Bronchial epithelial cell (primary cell): ENCODE results near the gene PLA2G15. TPM values are rescaled to one million over a fixed set of nuclear protein-coding genes. Genes with fewer than 3 reads are reported as not detected.

ENCODE experiments used
- DNase-seq: peaks from one replicate; pipeline ENCODE4 v3.0.0-alpha.2; 2010; ENCODE audit warnings: low read depth
- FAIRE-seq: peaks from 2 replicates; lab custom pipeline; 2011; peaks lifted over from hg19 to GRCh38; lab: Jason Lieb, UNC
- H3K27me3 ChIP-seq: 2 replicates; pipeline ENCODE4 v1.5.1; 2011; ENCODE audit warnings: low read length; ENCODE audit not compliant: control insufficient read depth, insufficient read depth
- H3K36me3 ChIP-seq: 2 replicates; pipeline ENCODE4 v1.5.1; 2011; ENCODE audit warnings: low read length; ENCODE audit not compliant: control insufficient read depth, insufficient read depth
- H3K4me3 ChIP-seq: 2 replicates; pipeline ENCODE4 v1.5.1; 2011; ENCODE audit warnings: mild to moderate bottlenecking, low read depth, low read length, control low read depth
- total RNA-seq: library from RNA; depleted of rRNA; stranded (reverse); fragments of >200 nt; gene quantifications from 2 replicates; pipeline ENCODE4 v1.2.1, GENCODE V29; 2014
- TF ChIP-seq, protein P1 (sequence below): IDR thresholded peaks from 2 replicates; pipeline ENCODE4 v1.5.1; 2011; ENCODE audit warnings: mild to moderate bottlenecking, moderate library complexity, low read length, control low read depth, inconsistent platforms; ENCODE audit not compliant: insufficient read depth, severe bottlenecking

PLA2G15 gene
- total RNA-seq, 1 donor from 2014 or later = 8.2 TPM

DNA sequence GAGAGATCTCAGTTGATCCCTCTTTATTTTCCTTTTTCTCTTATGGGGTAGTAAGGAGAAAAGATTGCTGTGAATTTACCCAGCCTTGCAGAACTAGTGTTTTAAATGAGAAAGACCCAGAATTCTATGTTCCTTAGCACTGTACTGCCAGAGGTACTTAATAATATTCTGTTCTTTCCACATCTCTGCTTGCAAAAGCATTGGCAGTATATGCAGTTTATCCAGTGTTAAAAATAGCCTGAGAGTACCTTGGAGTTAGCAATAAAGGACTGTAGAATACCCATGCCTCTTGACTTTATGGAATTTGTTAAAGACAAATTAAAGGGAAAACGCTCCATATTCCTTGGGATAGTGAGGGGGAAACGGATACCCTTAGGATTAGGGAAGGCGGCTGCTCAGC, 31.1 kb downstream of the PLA2G15 start:
- peaks cover 4% of the 10 kb centered on the region for H3K36me3 ChIP-seq
- TF ChIP-seq, protein P1, sequence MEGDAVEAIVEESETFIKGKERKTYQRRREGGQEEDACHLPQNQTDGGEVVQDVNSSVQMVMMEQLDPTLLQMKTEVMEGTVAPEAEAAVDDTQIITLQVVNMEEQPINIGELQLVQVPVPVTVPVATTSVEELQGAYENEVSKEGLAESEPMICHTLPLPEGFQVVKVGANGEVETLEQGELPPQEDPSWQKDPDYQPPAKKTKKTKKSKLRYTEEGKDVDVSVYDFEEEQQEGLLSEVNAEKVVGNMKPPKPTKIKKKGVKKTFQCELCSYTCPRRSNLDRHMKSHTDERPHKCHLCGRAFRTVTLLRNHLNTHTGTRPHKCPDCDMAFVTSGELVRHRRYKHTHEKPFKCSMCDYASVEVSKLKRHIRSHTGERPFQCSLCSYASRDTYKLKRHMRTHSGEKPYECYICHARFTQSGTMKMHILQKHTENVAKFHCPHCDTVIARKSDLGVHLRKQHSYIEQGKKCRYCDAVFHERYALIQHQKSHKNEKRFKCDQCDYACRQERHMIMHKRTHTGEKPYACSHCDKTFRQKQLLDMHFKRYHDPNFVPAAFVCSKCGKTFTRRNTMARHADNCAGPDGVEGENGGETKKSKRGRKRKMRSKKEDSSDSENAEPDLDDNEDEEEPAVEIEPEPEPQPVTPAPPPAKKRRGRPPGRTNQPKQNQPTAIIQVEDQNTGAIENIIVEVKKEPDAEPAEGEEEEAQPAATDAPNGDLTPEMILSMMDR = no peak
- H3K4me3 ChIP-seq = no peak overlapping the region
- no peak for FAIRE-seq
- H3K27me3 ChIP-seq = no peaks in the 10 kb centered on the region
- DNase-seq = no peak

DNA sequence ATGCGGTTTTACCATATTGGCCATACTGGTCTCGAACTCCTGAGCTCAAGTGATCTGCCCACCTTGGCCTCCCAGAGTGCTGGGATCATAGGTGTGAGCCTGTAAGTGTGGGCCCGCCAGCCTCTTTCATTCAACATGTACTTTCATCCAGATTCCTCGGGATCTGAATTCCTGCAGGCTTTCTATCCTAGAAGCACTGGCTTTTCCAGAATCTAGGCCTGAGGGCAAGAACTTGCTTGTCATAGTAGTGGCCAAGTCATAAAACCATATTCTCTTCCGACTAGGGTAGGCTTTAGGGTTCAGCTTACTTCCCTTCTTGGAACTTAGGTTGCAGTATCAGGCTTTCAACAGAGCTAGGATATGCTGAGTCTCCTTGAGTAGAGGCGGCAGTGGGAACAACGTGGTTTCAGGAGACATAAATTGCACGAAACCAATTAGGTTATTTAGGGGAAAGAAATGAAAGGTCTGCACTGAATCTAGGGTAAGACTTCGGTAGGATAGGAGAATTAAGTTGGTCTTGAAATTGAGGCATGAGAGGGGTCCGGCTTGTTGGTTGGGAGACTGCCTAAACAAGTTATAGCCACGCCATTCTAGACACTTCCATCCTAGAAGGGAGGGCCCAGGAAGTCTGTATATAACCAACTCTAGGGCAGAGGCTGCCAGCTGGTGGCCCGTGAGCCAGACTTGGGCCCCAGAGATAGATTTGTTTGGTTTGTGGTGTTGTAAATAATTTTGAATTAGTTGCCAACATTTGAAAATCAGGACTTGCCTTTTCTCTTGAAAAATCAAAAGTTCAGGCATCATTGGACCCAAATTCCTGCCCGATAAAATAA, 34.8 kb downstream of the PLA2G15 start:
- no peak overlapping the region for H3K4me3 ChIP-seq
- H3K36me3 ChIP-seq = peaks cover under 1% of the 10 kb centered on the region
- TF ChIP-seq, protein P1 = no peak
- FAIRE-seq = no peak
- no peaks in the 10 kb centered on the region for H3K27me3 ChIP-seq
- no peak for DNase-seq

DNA sequence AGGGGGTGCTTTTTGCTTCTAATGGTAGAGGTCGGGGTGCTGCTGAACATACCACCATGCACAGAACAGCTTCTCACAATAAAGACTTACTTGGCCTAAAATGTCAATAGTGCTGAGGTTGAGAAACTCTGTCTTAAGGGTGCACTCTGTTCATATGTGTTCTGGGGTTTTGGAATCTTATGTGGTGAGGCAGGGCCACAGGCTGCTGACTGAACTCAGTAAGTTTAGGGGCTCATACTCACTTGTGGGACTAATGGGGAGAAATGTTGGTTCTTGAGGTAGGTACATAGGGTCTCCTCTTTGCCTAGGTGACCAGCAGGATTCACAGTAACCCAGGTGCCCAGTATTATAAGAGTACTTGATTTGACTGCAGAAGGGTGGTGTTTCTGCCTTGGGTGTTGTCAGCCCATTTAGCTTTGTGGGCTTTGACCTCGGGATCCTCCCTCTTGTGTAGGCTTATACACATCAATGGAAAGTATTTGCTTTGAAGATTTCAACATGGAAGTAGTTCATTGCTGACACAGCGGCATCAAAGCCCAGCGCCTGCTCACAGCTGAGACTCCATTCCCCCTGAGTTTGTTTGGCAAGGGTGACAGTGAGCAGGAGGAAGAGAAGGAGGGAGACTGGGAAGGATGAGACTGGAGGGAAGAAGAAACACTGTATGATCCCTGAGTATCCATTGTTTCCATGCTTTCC, 36.3 kb downstream of the PLA2G15 start:
- DNase-seq (no peak), FAIRE-seq (no peak)
- Histone ChIP-seq H3K4me3 (no peak overlapping the region), H3K27me3 (no peaks in the 10 kb centered on the region), H3K36me3 (no peaks in the 10 kb centered on the region)
- TF ChIP-seq, protein P1 = no peak

DNA sequence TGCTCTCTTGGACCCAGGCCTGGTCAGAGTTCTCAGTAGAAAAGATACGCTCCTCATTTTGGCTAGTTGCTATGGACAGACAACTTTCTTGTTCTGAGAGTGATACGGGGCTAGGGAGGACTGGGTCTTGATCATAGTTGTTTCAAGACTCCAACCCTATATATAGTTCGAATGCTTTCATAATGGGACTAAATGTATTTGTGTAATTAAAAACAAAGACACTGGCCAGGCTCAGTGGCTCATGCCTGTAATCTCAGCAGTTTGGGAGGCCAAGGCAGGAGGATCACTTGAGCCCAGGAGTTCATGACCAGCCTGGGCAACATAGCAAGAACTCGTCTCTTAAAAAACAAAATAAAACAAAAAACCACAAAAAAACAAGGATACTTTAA, 36.9 kb downstream of the PLA2G15 start:
- FAIRE-seq (no peak), DNase-seq (no peak)
- Histone ChIP-seq H3K27me3 (no peaks in the 10 kb centered on the region), H3K36me3 (peaks cover under 1% of the 10 kb centered on the region), H3K4me3 (no peak overlapping the region)
- TF ChIP-seq, protein P1 = no peak

DNA sequence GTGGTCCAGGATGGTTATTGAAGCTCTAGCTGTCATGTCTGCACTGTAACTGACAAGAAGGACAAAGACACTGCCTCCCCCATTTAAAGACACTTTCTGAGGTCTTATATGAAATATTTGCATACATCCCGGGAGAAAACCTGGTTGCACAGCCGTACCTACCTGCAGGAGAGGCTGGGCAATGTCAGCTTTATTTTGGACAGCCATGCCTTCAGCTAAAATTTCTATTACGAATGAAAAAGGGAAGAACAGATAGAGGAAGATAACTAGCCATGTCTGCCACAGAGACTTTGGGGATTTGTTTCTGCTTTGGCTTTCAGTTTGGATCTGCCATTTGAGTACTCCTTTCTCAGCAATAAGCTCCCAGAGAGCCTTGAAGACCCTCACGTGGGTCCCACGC, 38.2 kb downstream of the PLA2G15 start:
- DNase-seq (no peak), FAIRE-seq (no peak)
- TF ChIP-seq, protein P1 = no peak
- H3K4me3 ChIP-seq = no peak overlapping the region
- peaks cover 7% of the 10 kb centered on the region for H3K36me3 ChIP-seq
- H3K27me3 ChIP-seq = no peaks in the 10 kb centered on the region
